NCI-H82 treated with DMSO at 0.1 percent for 48 hours (cell line): Measurements from ENCODE around the gene ZFYVE28.

ENCODE experiments used
- DNase-seq: peaks from one replicate; lab custom pipeline; 2025; ENCODE audit not compliant: unreplicated experiment; lab: John Stamatoyannopoulos, UW

The ZFYVE28 gene

GRCh38 chr4:2274320-2275043 is 144.0 kb downstream of the ZFYVE28 start:
- DNase-seq = no peak

- DNase-seq = no peak
Measured at GRCh38 chr4:2273657-2274319, 144.7 kb downstream of the ZFYVE28 start.

GRCh38 chr4:2273221-2273620 is 145.2 kb downstream of the ZFYVE28 start:
- no peak for DNase-seq

- DNase-seq = no peak
Measured at GRCh38 chr4:2272828-2273120, 145.7 kb downstream of the ZFYVE28 start.

- DNase-seq = no peak
Measured at GRCh38 chr4:2272026-2272827, 146.2 kb downstream of the ZFYVE28 start.

- DNase-seq = no peak
Measured at GRCh38 chr4:2271279-2272025, 147.0 kb downstream of the ZFYVE28 start.

- no peak for DNase-seq
Measured at GRCh38 chr4:2270341-2271165, 147.9 kb downstream of the ZFYVE28 start.

- DNase-seq = no peak
Measured at GRCh38 chr4:2269618-2270163, 148.8 kb downstream of the ZFYVE28 start.

- DNase-seq = no peak
Measured at GRCh38 chr4:2269206-2269531, 149.3 kb downstream of the ZFYVE28 start.

GRCh38 chr4:2268357-2269205 is 149.9 kb downstream of the ZFYVE28 start:
- no peak for DNase-seq

- DNase-seq = no peak
Measured at GRCh38 chr4:2267841-2268240, 150.6 kb downstream of the ZFYVE28 start.

- DNase-seq = no peak
Measured at GRCh38 chr4:2267320-2267811, 151.1 kb downstream of the ZFYVE28 start.

GRCh38 chr4:2266821-2267220 is 151.6 kb downstream of the ZFYVE28 start:
- DNase-seq = no peak

- no peak for DNase-seq
Measured at GRCh38 chr4:2266181-2266580, 152.3 kb downstream of the ZFYVE28 start.

- no peak for DNase-seq
Measured at GRCh38 chr4:2265113-2266110, 153.0 kb downstream of the ZFYVE28 start.

GRCh38 chr4:2264481-2265041 is 153.9 kb downstream of the ZFYVE28 start:
- no peak for DNase-seq

GRCh38 chr4:2263926-2264321 is 154.5 kb downstream of the ZFYVE28 start:
- no peak for DNase-seq

GRCh38 chr4:2262944-2263250 is 155.5 kb downstream of the ZFYVE28 start:
- DNase-seq = no peak
